Fibroblast of skin of scalp (primary cell): ENCODE measurements around the gene CEP250.
"Not testable (repeated sequence)": the region's sequence is repeated elsewhere in the genome, so short reads cannot be mapped to it uniquely, and the experiment has no call there.

Experiments used
- DNase-seq: peaks from one replicate; pipeline ENCODE4 v3.0.0-alpha.2; 2013

Gene CEP250

DNA sequence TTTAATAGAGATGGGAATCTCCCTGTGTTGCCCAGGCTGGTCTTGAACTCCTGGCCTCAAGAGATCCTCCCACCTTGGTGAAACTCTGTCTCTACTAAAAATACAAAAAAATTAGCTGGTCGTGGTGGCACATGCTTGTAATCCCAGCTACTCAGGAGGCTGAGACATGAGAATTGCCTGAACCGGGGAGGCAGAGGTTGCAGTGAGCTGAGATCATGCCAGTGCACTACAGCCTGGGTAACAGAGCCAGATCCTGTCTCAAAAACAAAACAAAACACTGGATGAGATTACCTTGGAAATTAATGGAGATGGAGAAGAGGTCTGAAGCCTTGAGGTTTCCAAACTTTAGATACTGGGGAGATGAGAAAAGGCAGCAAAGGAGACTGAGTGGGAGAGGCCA is 2.1 kb downstream of the CEP250 start:
- not testable (repeated sequence) for DNase-seq

GRCh38 chr20:35458388-35458787 is 3.0 kb downstream of the CEP250 start:
- no peak for DNase-seq

GRCh38 chr20:35461620-35462019 is 6.2 kb downstream of the CEP250 start:
- no peak for DNase-seq

DNA sequence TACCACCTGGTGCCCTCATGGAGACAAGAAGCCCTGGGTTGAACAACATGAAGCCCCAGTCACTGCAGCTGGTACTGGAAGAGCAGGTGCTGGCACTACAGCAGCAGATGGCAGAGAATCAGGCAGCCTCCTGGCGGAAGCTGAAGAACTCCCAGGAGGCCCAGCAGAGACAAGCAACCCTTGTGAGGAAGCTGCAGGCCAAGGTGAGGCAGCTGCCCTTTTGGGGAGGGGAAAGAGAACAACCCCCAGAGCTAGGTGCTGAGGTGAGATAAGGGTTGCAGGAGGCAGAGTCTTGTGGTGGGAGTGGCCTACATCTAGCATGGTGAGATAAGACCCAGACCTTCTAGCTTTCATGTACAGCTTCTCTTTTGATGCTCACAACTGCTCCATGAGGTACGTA is 7.0 kb downstream of the CEP250 start:
- no peak for DNase-seq

DNA sequence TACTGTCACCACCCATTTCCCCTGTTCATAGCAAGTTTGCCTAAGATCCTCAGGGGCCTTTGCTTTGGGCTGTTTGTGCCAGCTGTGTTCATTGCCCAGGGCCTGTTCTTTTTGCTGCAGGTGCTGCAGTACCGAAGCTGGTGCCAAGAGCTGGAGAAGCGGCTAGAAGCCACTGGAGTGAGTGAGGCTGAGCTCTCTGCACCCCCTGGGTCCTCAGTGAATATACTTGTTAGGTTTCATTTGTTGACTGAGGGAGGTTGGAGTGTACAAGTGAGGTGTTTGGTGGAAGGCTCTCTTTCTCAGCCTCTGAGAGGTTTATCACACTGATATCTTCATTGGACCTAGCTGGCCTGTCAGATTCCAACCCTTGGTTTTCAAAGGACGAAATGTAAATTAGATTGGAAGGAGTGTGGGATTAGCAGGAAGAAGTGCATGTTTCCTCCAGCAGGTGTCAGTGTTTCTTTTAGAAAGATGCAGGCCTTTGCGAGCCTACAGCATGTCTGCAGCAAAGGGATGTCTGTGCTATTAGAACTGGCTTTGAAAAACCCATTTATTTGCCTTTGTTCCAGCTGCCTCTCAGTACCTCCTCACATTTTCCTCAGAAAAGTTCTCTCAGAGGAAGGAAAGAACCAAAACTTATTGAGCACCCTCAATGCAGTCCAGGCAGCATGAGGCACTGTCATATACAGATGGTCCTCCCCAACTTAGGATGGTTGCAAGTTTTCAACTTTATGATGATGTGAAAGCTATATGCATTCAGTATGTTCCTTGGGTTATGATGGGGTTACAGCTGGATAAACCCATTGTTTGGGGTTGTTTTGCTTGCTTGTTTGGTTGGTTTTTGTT is 8.3 kb downstream of the CEP250 start:
- DNase-seq: peak; percentile 63

GRCh38 chr20:35465976-35466375 is 10.6 kb downstream of the CEP250 start:
- no peak for DNase-seq

- DNase-seq: no peak
Measured at GRCh38 chr20:35466856-35467255, 11.5 kb downstream of the CEP250 start.

GRCh38 chr20:35467339-35468224 is 12.2 kb downstream of the CEP250 start:
- peak; percentile 26 for DNase-seq

- no peak for DNase-seq
Measured at GRCh38 chr20:35468671-35469334, 13.4 kb downstream of the CEP250 start.

- DNase-seq: no peak
Measured at GRCh38 chr20:35472209-35472608, 16.8 kb downstream of the CEP250 start.

DNA sequence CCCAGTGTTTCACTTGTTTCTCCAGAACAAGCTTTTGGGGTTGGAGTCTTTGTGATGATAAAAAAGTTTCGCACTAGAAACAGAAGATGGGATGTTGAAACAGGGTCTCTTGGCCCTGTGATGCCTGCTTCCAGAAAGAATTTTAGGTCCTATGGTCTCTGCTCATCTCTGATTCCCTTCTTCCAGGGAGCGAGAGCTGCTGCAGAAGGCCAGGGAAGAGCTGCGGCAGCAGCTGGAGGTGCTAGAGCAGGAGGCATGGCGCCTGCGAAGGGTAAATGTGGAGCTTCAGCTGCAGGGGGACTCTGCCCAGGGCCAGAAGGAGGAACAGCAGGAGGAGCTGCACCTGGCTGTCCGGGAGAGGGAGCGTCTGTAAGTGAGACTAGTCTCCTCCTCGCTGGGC is 18.3 kb downstream of the CEP250 start:
- no peak for DNase-seq

DNA sequence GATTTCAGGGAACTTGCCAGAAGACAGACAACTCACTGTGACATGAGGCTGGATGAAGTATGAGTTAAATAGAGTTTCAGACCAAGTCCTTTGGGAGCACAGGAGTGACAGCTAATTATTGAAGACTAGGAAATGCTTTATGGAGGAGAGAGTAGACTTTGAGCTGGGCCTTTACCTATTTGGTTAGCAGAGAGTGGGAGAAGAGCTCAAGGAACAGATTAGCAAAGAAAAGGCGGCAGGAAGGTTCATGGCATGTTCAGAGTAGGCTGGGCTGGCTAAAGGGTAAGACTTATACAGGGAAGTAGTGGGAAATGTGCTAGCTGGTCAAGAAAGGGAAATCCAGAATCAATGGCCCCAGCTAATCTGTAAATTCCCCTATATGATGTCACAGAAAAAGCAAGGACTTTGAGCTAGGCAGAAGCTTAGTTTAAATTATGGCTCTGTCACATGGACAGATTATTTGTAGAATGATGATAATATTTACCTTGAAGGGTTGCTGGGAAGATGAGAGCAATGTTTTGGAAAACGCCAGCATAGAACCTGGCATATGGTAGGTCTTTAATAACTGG is 19.0 kb downstream of the CEP250 start:
- no peak for DNase-seq

DNA sequence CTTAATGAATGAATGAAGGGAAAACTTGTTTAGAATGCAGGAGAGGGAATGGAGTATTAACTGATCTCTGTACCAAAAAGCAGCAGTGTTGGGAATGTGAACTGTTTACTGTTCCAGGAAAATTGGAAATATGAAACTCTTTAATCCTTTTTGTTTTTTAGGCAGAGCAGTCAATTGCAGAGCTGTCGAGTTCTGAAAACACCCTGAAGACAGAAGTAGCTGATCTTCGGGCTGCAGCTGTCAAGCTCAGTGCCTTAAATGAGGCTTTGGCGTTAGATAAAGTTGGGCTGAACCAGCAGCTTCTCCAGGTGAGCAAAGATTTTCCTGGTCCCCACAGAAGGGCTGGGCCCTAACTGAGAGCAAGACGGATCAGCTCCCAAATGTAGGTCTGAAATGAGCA is 20.9 kb downstream of the CEP250 start:
- no peak for DNase-seq

DNA sequence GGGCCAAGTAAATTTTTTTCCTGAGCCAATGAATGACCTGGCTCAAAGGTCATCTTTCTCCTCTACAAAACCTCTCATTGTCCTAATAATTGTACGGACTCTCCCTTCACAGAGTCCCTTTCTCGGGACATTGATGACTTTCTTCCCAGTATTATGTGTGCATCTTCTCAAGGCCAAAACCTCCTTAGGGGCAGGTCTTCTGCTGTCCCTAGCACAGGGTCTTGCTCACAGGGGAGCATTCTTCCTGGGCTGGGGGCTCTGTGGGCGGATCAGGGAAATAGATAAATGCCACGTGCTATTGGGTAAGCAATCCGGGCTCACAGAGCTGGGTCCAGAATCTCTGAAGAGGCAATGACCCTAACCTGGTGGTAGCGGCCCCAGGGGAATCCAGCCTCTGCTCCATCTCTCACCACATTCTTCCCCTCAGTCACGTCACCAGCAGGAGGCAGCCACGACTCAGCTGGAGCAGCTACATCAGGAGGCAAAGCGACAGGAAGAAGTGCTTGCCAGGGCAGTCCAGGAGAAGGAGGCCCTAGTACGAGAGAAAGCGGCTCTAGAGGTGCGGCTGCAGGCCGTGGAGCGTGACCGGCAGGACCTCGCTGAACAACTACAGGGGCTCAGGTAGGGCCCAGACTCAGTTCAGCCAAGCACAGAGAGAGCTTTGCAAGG is 23.5 kb downstream of the CEP250 start:
- DNase-seq: no peak

GRCh38 chr20:35479798-35480197 is 24.4 kb downstream of the CEP250 start:
- no peak for DNase-seq

DNA sequence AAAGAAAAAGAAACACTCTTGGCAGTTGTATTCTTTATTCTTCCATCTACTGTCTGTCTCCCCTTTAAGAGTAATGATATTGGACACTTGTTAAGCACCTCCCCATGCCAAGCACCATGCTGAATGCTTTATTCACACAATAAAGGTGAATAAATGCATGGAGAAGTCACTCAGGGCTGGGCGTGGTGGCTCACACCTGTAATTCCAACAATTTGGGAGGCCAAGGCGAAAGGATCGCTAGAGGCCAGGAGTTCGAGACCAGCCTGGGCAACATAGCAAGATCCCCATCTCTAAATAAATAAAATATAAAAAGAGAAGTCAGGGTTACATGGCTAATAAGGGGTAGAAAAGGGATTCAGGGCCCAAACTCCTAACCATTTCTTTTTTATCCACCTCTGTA is 32.1 kb downstream of the CEP250 start:
- DNase-seq: no peak

GRCh38 chr20:35489717-35490116 is 34.3 kb downstream of the CEP250 start:
- DNase-seq: no peak

DNA sequence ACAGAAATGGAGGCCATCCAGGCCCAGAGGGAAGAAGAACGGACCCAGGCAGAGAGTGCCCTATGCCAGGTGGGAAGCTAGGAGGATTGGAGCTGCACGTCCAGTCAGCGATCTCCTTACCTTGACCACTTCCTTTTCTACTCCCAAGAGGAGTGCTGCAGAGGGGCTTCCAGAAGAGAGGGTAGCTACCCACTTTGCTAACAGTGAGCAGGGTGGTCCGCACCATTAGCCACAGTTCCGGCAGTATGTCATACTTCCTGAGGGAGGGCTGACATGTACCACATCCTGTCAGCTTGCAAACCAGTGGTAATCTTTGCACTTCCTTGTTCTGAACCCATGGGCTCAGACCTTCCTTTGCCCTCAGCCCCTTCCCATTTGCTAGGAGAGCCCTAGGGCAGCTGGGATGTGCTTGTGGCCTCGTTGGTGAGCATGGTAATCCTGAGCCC is 35.4 kb downstream of the CEP250 start:
- no peak for DNase-seq

DNA sequence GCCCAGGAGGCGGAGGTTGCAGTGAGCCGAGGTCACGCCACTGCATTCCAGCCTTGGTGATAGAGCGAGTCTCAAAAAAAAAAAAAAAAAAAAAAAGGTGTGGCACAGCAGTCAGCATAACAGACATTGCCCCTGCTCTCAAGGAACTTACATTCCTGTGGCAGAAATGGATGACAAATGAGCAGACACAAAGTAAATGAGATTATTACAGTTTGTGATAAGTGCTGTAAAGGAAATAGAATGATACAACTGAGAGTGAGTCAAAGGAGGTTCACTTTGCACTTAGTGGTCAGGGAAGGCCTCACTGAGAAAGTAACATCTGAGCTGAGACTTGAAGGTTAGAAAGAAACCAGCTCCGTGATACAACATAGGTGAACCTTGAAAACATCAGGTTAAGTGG is 36.4 kb downstream of the CEP250 start:
- no peak for DNase-seq

DNA sequence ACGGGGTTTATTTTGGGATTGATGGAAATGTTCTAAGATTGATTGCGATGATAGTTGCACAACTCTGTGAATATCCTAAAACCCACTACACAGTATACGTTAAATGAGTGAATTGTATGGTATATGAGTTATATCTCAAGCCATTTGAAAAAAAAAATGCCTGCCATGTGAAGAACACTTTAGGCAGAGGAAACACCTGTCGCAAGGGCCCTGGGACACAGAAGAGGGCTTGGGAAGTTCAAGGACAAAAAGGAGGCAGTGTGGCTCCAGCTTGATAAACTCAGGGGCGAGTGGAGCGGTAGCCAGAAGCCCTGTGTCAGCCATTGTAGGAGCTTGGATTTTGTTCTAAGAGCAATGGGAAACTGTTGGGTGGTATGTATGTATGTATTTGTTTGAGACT is 37.0 kb downstream of the CEP250 start:
- DNase-seq: no peak

- DNase-seq: no peak
Measured at GRCh38 chr20:35496481-35496880, 41.1 kb downstream of the CEP250 start.

DNA sequence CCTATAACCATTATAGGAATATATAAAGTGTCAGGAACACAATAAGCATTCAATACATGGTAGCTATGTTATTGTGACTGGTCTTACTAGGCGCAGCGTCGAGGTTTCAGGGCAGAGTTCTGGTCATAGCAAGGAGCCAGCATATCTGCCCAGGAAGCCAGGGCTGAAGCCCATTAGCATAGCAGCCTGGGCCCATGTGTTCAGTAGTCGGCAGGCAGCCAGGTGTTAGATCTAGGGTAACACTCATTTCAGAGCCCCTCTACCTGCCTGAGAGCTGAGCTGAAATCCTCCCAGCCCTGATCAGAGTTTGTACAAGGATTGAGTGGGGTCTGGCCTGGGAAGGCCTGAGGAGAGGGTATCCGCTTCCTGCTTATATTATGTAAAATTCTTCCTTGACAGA is 41.9 kb downstream of the CEP250 start:
- no peak for DNase-seq
